GM12874 (cell line): Measurements from ENCODE around the gene TRPM1.

ENCODE experiments used
- CTCF ChIP-seq: IDR thresholded peaks from 2 replicates; pipeline ENCODE4 v1.5.1; 2011; ENCODE audit warnings: low read depth, mild to moderate bottlenecking, control low read depth, low read length, moderate library complexity; ENCODE audit not compliant: insufficient read depth

TRPM1 gene

GRCh38 chr15:30984542-30984941 lies 117.0 kb downstream of the TRPM1 start:
- no peak for TF ChIP-seq CTCF

GRCh38 chr15:30984118-30984517 lies 117.4 kb downstream of the TRPM1 start:
- TF ChIP-seq CTCF: no peak

GRCh38 chr15:30979457-30979856 lies 122.1 kb downstream of the TRPM1 start:
- no peak for TF ChIP-seq CTCF

- no peak for TF ChIP-seq CTCF
These were observed 123.2 kb downstream of the TRPM1 start for GRCh38 chr15:30978328-30978727.

- TF ChIP-seq CTCF: no peak
These were observed 127.4 kb downstream of the TRPM1 start for GRCh38 chr15:30974112-30974511.

GRCh38 chr15:30973379-30973778 lies 128.1 kb downstream of the TRPM1 start:
- no peak for TF ChIP-seq CTCF

GRCh38 chr15:30969724-30970123 lies 131.8 kb downstream of the TRPM1 start:
- no peak for TF ChIP-seq CTCF

GRCh38 chr15:30963681-30964080 lies 137.8 kb downstream of the TRPM1 start:
- TF ChIP-seq CTCF: no peak
